HG02943 (cell line): ENCODE results near the gene ZNF84.

Experiments used
- ATAC-seq: cut with Tn5 transposase; IDR thresholded peaks from one replicate; pipeline ENCODE4 v1.9.1; 2021; ENCODE audit warnings: mild to moderate bottlenecking, low read depth, moderate library complexity; ENCODE audit not compliant: unreplicated experiment

Gene ZNF84

GRCh38 chr12:133108150-133108549 lies 70.8 kb downstream of the ZNF84 start:
- no peak for ATAC-seq
